Keratinocyte (primary cell): ENCODE results near the gene CLEC16A. TPM values are rescaled to one million over a fixed set of nuclear protein-coding genes. Genes with fewer than 3 reads are reported as not detected.

Experiments
- DNase-seq: peaks from one replicate; pipeline ENCODE4 v3.0.0-alpha.2; 2011; ENCODE audit warnings: low read depth, missing footprints, low spot score
- FAIRE-seq: peaks from 2 replicates; lab custom pipeline; 2011; peaks lifted over from hg19 to GRCh38; lab: Jason Lieb, UNC
- H2AFZ ChIP-seq: 2 replicates; pipeline ENCODE4 v1.6.0; 2012; ENCODE audit warnings: low read length, control low read depth, inconsistent platforms; ENCODE audit not compliant: control insufficient read depth
- H3K27ac ChIP-seq: 2 replicates; pipeline ENCODE4 v1.5.1; 2011; ENCODE audit warnings: low read length; ENCODE audit not compliant: control insufficient read depth, insufficient read depth
- H3K27me3 ChIP-seq: 3 replicates; pipeline ENCODE4 v1.6.0; 2011; ENCODE audit warnings: low read length; ENCODE audit not compliant: control insufficient read depth, insufficient read depth; ENCODE audit errors: extremely low read depth
- H3K36me3 ChIP-seq, 2 experiments: 2 replicates in 1 of 2; 3 replicates in 1 of 2; pipeline ENCODE4 v1.5.1; 2011; ENCODE audit warnings: low read length in 2 of 2, mild to moderate bottlenecking in 1 of 2; ENCODE audit not compliant: control insufficient read depth in 2 of 2, insufficient read depth in 2 of 2; ENCODE audit errors: extremely low read depth in 1 of 2
- H3K4me1 ChIP-seq: 3 replicates; pipeline ENCODE4 v1.5.1; 2011; ENCODE audit warnings: low read length; ENCODE audit not compliant: control insufficient read depth, insufficient read depth; ENCODE audit errors: extremely low read depth
- H3K4me2 ChIP-seq: 3 replicates; pipeline ENCODE4 v1.6.0; 2011; ENCODE audit warnings: low read depth, low read length; ENCODE audit not compliant: control insufficient read depth, insufficient read depth; ENCODE audit errors: extremely low read depth
- H3K4me3 ChIP-seq, 3 experiments: fragments of 200-600 bp in 1 of 3; sonication (generic) in 1 of 3; 2 replicates in 2 of 3; 3 replicates in 1 of 3; pipeline ENCODE4 v1.5.1; 2011 to 2016; ENCODE audit warnings: low read length in 3 of 3, mild to moderate bottlenecking in 3 of 3, control low read depth in 2 of 3, inconsistent platforms in 1 of 3, low read depth in 1 of 3, mixed read lengths in 1 of 3, mixed run types in 1 of 3, moderate library complexity in 1 of 3; ENCODE audit not compliant: control insufficient read depth in 2 of 3, insufficient read depth in 2 of 3; ENCODE audit errors: extremely low read depth in 1 of 3
- H3K79me2 ChIP-seq: 2 replicates; pipeline ENCODE4 v1.6.0; 2012; ENCODE audit warnings: low read length; ENCODE audit not compliant: control insufficient read depth, insufficient read depth
- H3K9ac ChIP-seq: 3 replicates; pipeline ENCODE4 v1.6.0; 2011; ENCODE audit warnings: low read length; ENCODE audit not compliant: control insufficient read depth, insufficient read depth; ENCODE audit errors: extremely low read depth
- H3K9me1 ChIP-seq: 3 replicates; pipeline ENCODE4 v1.6.0; 2011; ENCODE audit warnings: low read length; ENCODE audit not compliant: control insufficient read depth, insufficient read depth; ENCODE audit errors: extremely low read depth
- H3K9me3 ChIP-seq: 2 replicates; pipeline ENCODE4 v1.5.1; 2012; ENCODE audit warnings: low read depth, low read length; ENCODE audit not compliant: control insufficient read depth
- H4K20me1 ChIP-seq: 3 replicates; pipeline ENCODE4 v1.6.0; 2011; ENCODE audit warnings: low read length; ENCODE audit not compliant: control insufficient read depth, insufficient read depth; ENCODE audit errors: extremely low read depth
- EZH2 ChIP-seq: IDR thresholded peaks from one replicate; pipeline ENCODE4 v1.6.1; 2012; ENCODE audit warnings: inconsistent platforms, mild to moderate bottlenecking, low read length, moderate library complexity
- dilution Hi-C: fragments of 300-500 bp; cut with MboI; formaldehyde crosslinking; loops from one replicate; pipeline ENCODE4 v1.7.0; 2020; ENCODE audit warnings: low sequenced_read_pairs; ENCODE audit not compliant: extremely low pct_ligation_motif_present
- polyA plus RNA-seq, 5 experiments: library from polyadenylated mRNA; depleted of rRNA in 3 of 5; stranded (reverse) in 3 of 5; stranded (forward) in 1 of 5; unstranded in 1 of 5; fragments of >200 nt; gene quantifications; 1 replicate in 1 of 5; 2 replicates in 3 of 5; 3 replicates in 1 of 5; pipeline versions ENCODE4 v1.2.1 to v1.2.3, GENCODE V29; 2011 to 2012; ENCODE audit warnings: missing spikeins in 2 of 5, low read depth in 1 of 5, low replicate concordance in 1 of 5
- TF ChIP-seq, protein P1 (sequence below), 3 experiments: IDR thresholded peaks in 1 of 3; conservative IDR thresholded peaks in 1 of 3; optimal IDR thresholded peaks in 1 of 3; 2 replicates in 2 of 3; 3 replicates in 1 of 3; pipeline versions ENCODE3 to v1.5.1; 2011; ENCODE audit warnings: low read length in 3 of 3, mild to moderate bottlenecking in 3 of 3, moderate library complexity in 2 of 3, control low read depth in 1 of 3, inconsistent platforms in 1 of 3; ENCODE audit not compliant: insufficient read depth in 2 of 3; ENCODE audit errors: extremely low read depth in 1 of 3

CLEC16A gene
- polyA plus RNA-seq, 1 donor (not counting 4 experiments of a cell fraction or from before 2014, with no cell fraction given): 9.5 TPM

DNA sequence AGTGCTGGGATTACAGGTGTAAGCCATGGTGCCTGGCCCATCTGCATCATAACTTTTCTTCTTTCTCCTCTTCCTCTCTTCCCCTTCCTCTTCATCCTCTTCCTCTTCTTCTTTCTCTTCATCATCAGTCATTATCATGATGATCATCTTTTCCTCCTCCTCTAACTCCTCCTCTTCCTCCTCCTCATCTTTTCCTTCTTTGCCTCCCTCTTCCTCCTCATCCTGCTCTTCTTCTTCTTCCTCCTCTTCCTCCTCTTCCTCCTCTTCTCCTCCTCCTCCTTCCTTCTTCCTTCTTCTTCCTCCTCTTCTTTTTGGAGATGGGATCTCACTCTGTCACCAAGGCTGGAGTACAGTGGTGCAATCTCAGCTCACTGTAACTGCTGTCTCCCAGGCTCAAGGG, 249.1 kb downstream of the CLEC16A start:
- no peak for FAIRE-seq
- no peaks in the 10 kb centered on the region for H3K9me3 ChIP-seq
- no peak overlapping the region for H2AFZ ChIP-seq
- H3K4me3 ChIP-seq: no peak overlapping the region
- H3K4me1 ChIP-seq: peaks cover 21% of the 10 kb centered on the region
- H3K9me1 ChIP-seq: no peaks in the 10 kb centered on the region
- dilution Hi-C loops: no loop called here
- no peak overlapping the region for H3K27ac ChIP-seq
- H4K20me1 ChIP-seq: no peaks in the 10 kb centered on the region
- no peak overlapping the region for H3K4me2 ChIP-seq
- no peaks in the 10 kb centered on the region for H3K36me3 ChIP-seq
- H3K79me2 ChIP-seq: no peaks in the 10 kb centered on the region
- no peak for DNase-seq
- no peak overlapping the region for H3K9ac ChIP-seq
- no peak for TF ChIP-seq EZH2
- TF ChIP-seq, protein P1, sequence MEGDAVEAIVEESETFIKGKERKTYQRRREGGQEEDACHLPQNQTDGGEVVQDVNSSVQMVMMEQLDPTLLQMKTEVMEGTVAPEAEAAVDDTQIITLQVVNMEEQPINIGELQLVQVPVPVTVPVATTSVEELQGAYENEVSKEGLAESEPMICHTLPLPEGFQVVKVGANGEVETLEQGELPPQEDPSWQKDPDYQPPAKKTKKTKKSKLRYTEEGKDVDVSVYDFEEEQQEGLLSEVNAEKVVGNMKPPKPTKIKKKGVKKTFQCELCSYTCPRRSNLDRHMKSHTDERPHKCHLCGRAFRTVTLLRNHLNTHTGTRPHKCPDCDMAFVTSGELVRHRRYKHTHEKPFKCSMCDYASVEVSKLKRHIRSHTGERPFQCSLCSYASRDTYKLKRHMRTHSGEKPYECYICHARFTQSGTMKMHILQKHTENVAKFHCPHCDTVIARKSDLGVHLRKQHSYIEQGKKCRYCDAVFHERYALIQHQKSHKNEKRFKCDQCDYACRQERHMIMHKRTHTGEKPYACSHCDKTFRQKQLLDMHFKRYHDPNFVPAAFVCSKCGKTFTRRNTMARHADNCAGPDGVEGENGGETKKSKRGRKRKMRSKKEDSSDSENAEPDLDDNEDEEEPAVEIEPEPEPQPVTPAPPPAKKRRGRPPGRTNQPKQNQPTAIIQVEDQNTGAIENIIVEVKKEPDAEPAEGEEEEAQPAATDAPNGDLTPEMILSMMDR (optimal IDR thresholded peaks at IDR 0.05 in 1 of 3, IDR thresholded peaks at IDR 0.05 in 1 of 3, conservative IDR thresholded peaks at IDR 0.05 in 1 of 3; ENCODE audit: extremely low read depth in 1 of 3, insufficient read depth in 2 of 3, low read length in 3 of 3): no peak
- no peaks in the 10 kb centered on the region for H3K27me3 ChIP-seq

DNA sequence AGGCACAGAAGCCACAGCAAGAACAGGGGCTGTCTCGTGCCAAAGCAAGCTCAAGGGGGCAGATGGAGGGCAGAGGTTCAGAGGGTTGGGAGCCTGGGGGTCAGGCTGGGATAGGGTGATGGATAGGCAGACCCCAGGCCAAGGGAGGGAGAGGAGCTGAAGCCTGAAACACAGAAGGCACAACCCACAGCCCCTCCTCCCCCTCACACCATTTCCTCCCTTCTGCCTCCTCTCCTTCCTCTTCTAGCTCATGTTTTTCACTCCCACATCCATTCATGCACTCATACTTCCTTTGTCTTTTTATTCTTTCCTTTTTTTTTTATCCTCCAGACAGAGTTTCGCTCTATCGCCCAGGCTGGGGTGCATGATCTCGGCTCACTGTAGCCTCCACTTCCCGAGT, 250.5 kb downstream of the CLEC16A start:
- no peak overlapping the region for H2AFZ ChIP-seq
- H3K9me3 ChIP-seq: no peaks in the 10 kb centered on the region
- peaks cover 17% of the 10 kb centered on the region for H3K4me1 ChIP-seq
- DNase-seq (no peak), FAIRE-seq (no peak)
- no peaks in the 10 kb centered on the region for H3K79me2 ChIP-seq
- dilution Hi-C loops: no loop called here
- H4K20me1 ChIP-seq: no peaks in the 10 kb centered on the region
- H3K36me3 ChIP-seq: no peaks in the 10 kb centered on the region
- H3K4me3 ChIP-seq: no peak overlapping the region
- no peak for TF ChIP-seq EZH2
- TF ChIP-seq, protein P1 (optimal IDR thresholded peaks at IDR 0.05 in 1 of 3, IDR thresholded peaks at IDR 0.05 in 1 of 3, conservative IDR thresholded peaks at IDR 0.05 in 1 of 3; ENCODE audit: extremely low read depth in 1 of 3, insufficient read depth in 2 of 3, low read length in 3 of 3): no peak
- H3K27ac ChIP-seq: no peak overlapping the region
- no peak overlapping the region for H3K9ac ChIP-seq
- no peaks in the 10 kb centered on the region for H3K27me3 ChIP-seq
- no peak overlapping the region for H3K4me2 ChIP-seq
- H3K9me1 ChIP-seq: no peaks in the 10 kb centered on the region
